ENCODE measurements around the gene TPSD1.
"Not testable (repeated sequence)": the region's sequence is repeated elsewhere in the genome, so short reads cannot be mapped to it uniquely, and the experiment has no call there.

The TPSD1 gene

GRCh38 chr16:1220841-1221627, 34.8 kb upstream of the TPSD1 start:
- no peak for DNase-seq (ENCODE audit: low read depth)

- no peak for DNase-seq (ENCODE audit: low read depth)
These were observed 34.0 kb upstream of the TPSD1 start for GRCh38 chr16:1221628-1222552.

GRCh38 chr16:1222553-1223354, 33.1 kb upstream of the TPSD1 start:
- no peak for DNase-seq (ENCODE audit: low read depth)

GRCh38 chr16:1223355-1224214, 32.3 kb upstream of the TPSD1 start:
- no peak for DNase-seq (ENCODE audit: low read depth)

- no peak for DNase-seq (ENCODE audit: low read depth)
These were observed 31.3 kb upstream of the TPSD1 start for GRCh38 chr16:1224558-1224957.

GRCh38 chr16:1225051-1225451, 30.8 kb upstream of the TPSD1 start, which contains the start of gene TPSG1:
TSS of gene TPSG1 (minus strand) at chr16:1225268. CDS start at chr16:1225252, 16 bp downstream.
- DNase-seq (ENCODE audit: low read depth) = no peak

GRCh38 chr16:1225728-1226311, 30.0 kb upstream of the TPSD1 start:
- DNase-seq (ENCODE audit: low read depth) = not testable (repeated sequence)

GRCh38 chr16:1226692-1227091, 29.2 kb upstream of the TPSD1 start:
- DNase-seq (ENCODE audit: low read depth) = not testable (repeated sequence)

GRCh38 chr16:1228227-1228626, 27.6 kb upstream of the TPSD1 start:
- not testable (repeated sequence) for DNase-seq (ENCODE audit: low read depth)

GRCh38 chr16:1229476-1229875, 26.4 kb upstream of the TPSD1 start:
- DNase-seq (ENCODE audit: low read depth) = not testable (repeated sequence)

GRCh38 chr16:1230084-1230470, 25.8 kb upstream of the TPSD1 start, which contains the start of gene TPSB2:
TSS of gene TPSB2 (minus strand) at chr16:1230184. CDS start at chr16:1229951, 233 bp downstream.
- DNase-seq (ENCODE audit: low read depth) = not testable (repeated sequence)

- DNase-seq (ENCODE audit: low read depth) = not testable (repeated sequence)
These were observed 25.2 kb upstream of the TPSD1 start for GRCh38 chr16:1230471-1231212.

- DNase-seq (ENCODE audit: low read depth) = not testable (repeated sequence)
These were observed 24.6 kb upstream of the TPSD1 start for GRCh38 chr16:1231301-1231700.

- not testable (repeated sequence) for DNase-seq (ENCODE audit: low read depth)
These were observed 23.7 kb upstream of the TPSD1 start for GRCh38 chr16:1232049-1232748.

GRCh38 chr16:1236659-1237058, 19.2 kb upstream of the TPSD1 start:
- not testable (repeated sequence) for DNase-seq (ENCODE audit: low read depth)

- no peak for DNase-seq (ENCODE audit: low read depth)
These were observed 17.9 kb upstream of the TPSD1 start for GRCh38 chr16:1237990-1238389.

- not testable (repeated sequence) for DNase-seq (ENCODE audit: low read depth)
These were observed 17.0 kb upstream of the TPSD1 start for GRCh38 chr16:1238909-1239308.

- DNase-seq (ENCODE audit: low read depth) = not testable (repeated sequence)
These were observed 16.3 kb upstream of the TPSD1 start for GRCh38 chr16:1239575-1239974.

GRCh38 chr16:1240436-1240835, 15.4 kb upstream of the TPSD1 start, which contains the start of gene TPSAB1:
TSS of gene TPSAB1 (plus strand) at chr16:1240705. CDS start at chr16:1240939, 234 bp downstream.
- not testable (repeated sequence) for DNase-seq (ENCODE audit: low read depth)
